Astrocyte (in vitro differentiated cells and primary cell): ENCODE measurements around the gene INPPL1.

ENCODE experiments used
- EZH2 ChIP-seq: IDR thresholded peaks from 2 replicates; pipeline ENCODE4 v1.6.1; 2012; ENCODE audit warnings: mild to moderate bottlenecking, low read length, inconsistent platforms; ENCODE audit not compliant: insufficient read depth
- TF ChIP-seq, protein P1 (sequence below): IDR thresholded peaks from 2 replicates; pipeline ENCODE4 v1.5.1; 2011; ENCODE audit warnings: low read depth, mild to moderate bottlenecking, inconsistent platforms, low read length, moderate library complexity; ENCODE audit not compliant: insufficient read depth

DNA sequence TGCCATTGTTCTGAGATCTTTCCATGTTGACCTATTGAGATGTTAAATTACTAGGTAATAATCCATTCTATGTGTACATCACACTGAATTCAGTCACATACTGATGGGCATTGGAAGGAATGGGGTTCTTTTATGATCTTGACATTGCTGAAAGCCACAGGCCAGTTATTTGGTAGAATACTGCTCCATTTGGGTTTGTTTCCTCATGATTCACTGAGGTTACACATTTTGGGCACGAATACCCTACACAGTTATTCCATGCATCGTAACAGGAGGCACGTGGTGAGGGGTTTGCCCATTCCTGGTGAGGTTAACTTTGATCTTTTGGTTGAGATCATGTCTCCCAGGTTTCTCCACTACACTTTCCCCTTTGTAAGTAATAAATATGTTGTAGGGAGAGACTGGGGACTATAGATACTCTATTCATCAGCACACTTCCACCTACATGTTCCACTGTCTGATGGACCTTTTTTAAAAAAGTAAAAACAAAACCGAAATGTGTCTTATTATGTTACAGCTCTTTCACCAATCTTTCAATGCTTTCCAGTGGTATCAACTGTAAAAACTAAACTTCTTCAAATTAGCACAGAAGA, 44.7 kb upstream of the INPPL1 start:
- TF ChIP-seq, protein P1, sequence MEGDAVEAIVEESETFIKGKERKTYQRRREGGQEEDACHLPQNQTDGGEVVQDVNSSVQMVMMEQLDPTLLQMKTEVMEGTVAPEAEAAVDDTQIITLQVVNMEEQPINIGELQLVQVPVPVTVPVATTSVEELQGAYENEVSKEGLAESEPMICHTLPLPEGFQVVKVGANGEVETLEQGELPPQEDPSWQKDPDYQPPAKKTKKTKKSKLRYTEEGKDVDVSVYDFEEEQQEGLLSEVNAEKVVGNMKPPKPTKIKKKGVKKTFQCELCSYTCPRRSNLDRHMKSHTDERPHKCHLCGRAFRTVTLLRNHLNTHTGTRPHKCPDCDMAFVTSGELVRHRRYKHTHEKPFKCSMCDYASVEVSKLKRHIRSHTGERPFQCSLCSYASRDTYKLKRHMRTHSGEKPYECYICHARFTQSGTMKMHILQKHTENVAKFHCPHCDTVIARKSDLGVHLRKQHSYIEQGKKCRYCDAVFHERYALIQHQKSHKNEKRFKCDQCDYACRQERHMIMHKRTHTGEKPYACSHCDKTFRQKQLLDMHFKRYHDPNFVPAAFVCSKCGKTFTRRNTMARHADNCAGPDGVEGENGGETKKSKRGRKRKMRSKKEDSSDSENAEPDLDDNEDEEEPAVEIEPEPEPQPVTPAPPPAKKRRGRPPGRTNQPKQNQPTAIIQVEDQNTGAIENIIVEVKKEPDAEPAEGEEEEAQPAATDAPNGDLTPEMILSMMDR: no peak
- TF ChIP-seq EZH2: no peak
